Kidney (tissue), 14 donors: ENCODE data around the gene ATG2B. TPM values are rescaled to one million over a fixed set of nuclear protein-coding genes. Genes with fewer than 3 reads are reported as not detected.

Source experiments
- DNase-seq, 5 donors: peaks; one replicate each; pipeline ENCODE4 v3.0.0-alpha.2; 2013 to 2020
- FAIRE-seq: peaks from 2 replicates; lab custom pipeline; 2012; peaks lifted over from hg19 to GRCh38; lab: Jason Lieb, UNC
- H3K27ac ChIP-seq, 2 donors: one replicate each; pipeline ENCODE4 v1.7.0; 2013; ENCODE audit warnings: low read depth in 2 of 2, low read length in 2 of 2, inconsistent platforms in 1 of 2
- H3K27me3 ChIP-seq: one replicate; pipeline ENCODE4 v1.7.1; 2013; ENCODE audit warnings: low read length, inconsistent platforms; ENCODE audit not compliant: control insufficient read depth, insufficient read depth
- H3K36me3 ChIP-seq, 3 donors: one replicate each; pipeline versions ENCODE4 v1.7.0 to v1.7.1; 2013; ENCODE audit warnings: low read length in 3 of 3, control low read depth in 1 of 3, inconsistent platforms in 1 of 3; ENCODE audit not compliant: insufficient read depth in 3 of 3, control insufficient read depth in 2 of 3
- H3K4me1 ChIP-seq, 3 donors: one replicate each; pipeline versions ENCODE4 v1.7.0 to v1.7.1; 2013; ENCODE audit warnings: low read length in 3 of 3, inconsistent platforms in 1 of 3, low read depth in 1 of 3; ENCODE audit not compliant: control insufficient read depth in 2 of 3, insufficient read depth in 2 of 3
- H3K4me3 ChIP-seq, 3 donors: one replicate each; pipeline versions ENCODE4 v1.7.0 to v1.8.1; 2013; ENCODE audit warnings: low read length in 3 of 3, control low read depth in 1 of 3, inconsistent platforms in 1 of 3
- H3K9ac ChIP-seq, 3 donors: one replicate each; pipeline versions ENCODE4 v1.7.0 to v1.7.1; 2013; ENCODE audit warnings: low read length in 3 of 3, control low read depth in 1 of 3, inconsistent platforms in 1 of 3
- H3K9me3 ChIP-seq, 3 donors: one replicate each; pipeline versions ENCODE4 v1.7.0 to v1.7.1; 2013; ENCODE audit warnings: low read length in 3 of 3, control low read depth in 1 of 3, inconsistent platforms in 1 of 3; ENCODE audit not compliant: control insufficient read depth in 2 of 3, insufficient read depth in 1 of 3
- CTCF ChIP-seq: IDR thresholded peaks from 3 replicates; pipeline ENCODE4 v1.5.1; 2012; ENCODE audit warnings: mild to moderate bottlenecking, moderate library complexity, borderline replicate concordance; ENCODE audit not compliant: insufficient read depth; ENCODE audit errors: extremely low read depth
- intact Hi-C: fragments of 100-400 bp; cut with DNase I; formaldehyde crosslinking; loops from one replicate; pipeline ENCODE4 v1.11.1; 2022
- polyA plus RNA-seq: library from polyadenylated mRNA; stranded (reverse); fragments of 350-450 nt; fragmentation: Illumina TruSeq; extraction: RNeasy Lipid Tissue Mini Kit (QIAGEN cat#74804); gene quantifications from one replicate; pipeline ENCODE4 v1.2.3, GENCODE V29; 2014; ENCODE audit warnings: low read depth, low replicate concordance; ENCODE audit not compliant: insufficient read depth
- total RNA-seq: library from RNA; stranded (reverse); fragmentation: NEBNext Ultra II Directional; extraction: Animal tissue kit (Norgen Biotek cat#: 25700); gene quantifications from one replicate; pipeline ENCODE4 v1.2.1, GENCODE V29; 2021
- donor health status: control.
- donor health status: control.
- donor health status: control.
- donor health status: control.
- donor health status: control.
- donor health status: DM: yes; HTN: yes; CAD: no.
- donor health status: Normal renal cell carcinoma (clear cell type).

The ATG2B gene
- total and polyA plus RNA-seq, 2 donors from 2014 or later = 3.8 to 35.8 TPM

GRCh38 chr14:96261772-96262655, 101.1 kb downstream of the ATG2B start:
- no peak for TF ChIP-seq CTCF
- H3K4me3 ChIP-seq = no peak overlapping the region
- H3K9ac ChIP-seq = no peak overlapping the region
- no peaks in the 10 kb centered on the region for H3K4me1 ChIP-seq
- FAIRE-seq (no peak), DNase-seq (peak in 1 of 5 donors; percentile 58)
- intact Hi-C loops = no loop called here
- H3K27me3 ChIP-seq = no peaks in the 10 kb centered on the region
- no peaks in the 10 kb centered on the region for H3K36me3 ChIP-seq
- H3K27ac ChIP-seq = no peak overlapping the region
- H3K9me3 ChIP-seq = peaks cover 0 to 5% (median 0%) of the 10 kb centered on the region in 3 donors

- Histone ChIP-seq H3K4me3 (no peak overlapping the region), H3K4me1 (no peaks in the 10 kb centered on the region), H3K27me3 (no peaks in the 10 kb centered on the region), H3K9ac (no peak overlapping the region), H3K36me3 (no peaks in the 10 kb centered on the region), H3K27ac (no peak overlapping the region), H3K9me3 (peaks cover 0 to 5% (median 0%) of the 10 kb centered on the region in 3 donors)
- intact Hi-C loops = no loop called here
- no peak for TF ChIP-seq CTCF
- FAIRE-seq (no peak), DNase-seq (no peak)
Measured at GRCh38 chr14:96261053-96261452, 102.1 kb downstream of the ATG2B start.

- FAIRE-seq = no peak
Measured at GRCh38 chr14:96260341-96260821, 102.8 kb downstream of the ATG2B start.

More at GRCh38 chr14:96260341-96260821, 102.8 kb downstream of the ATG2B start:
- Histone ChIP-seq H3K9me3 (peaks cover 0 to 5% (median 0%) of the 10 kb centered on the region in 3 donors), H3K36me3 (no peaks in the 10 kb centered on the region), H3K4me3 (no peak overlapping the region), H3K27me3 (no peaks in the 10 kb centered on the region), H3K9ac (no peak overlapping the region), H3K27ac (no peak overlapping the region), H3K4me1 (no peaks in the 10 kb centered on the region)
- TF ChIP-seq CTCF = no peak
- no peak for DNase-seq
- intact Hi-C loops = no loop called here
